ENCODE measurements around the gene AEN.

GRCh38 chr15:88641959-88642452 lies 20.9 kb downstream of the AEN start:
- TF ChIP-seq, protein P1, sequence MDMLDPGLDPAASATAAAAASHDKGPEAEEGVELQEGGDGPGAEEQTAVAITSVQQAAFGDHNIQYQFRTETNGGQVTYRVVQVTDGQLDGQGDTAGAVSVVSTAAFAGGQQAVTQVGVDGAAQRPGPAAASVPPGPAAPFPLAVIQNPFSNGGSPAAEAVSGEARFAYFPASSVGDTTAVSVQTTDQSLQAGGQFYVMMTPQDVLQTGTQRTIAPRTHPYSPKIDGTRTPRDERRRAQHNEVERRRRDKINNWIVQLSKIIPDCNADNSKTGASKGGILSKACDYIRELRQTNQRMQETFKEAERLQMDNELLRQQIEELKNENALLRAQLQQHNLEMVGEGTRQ (CRISPR knock-in tag; IDR thresholded peaks at IDR 0.05) = no peak
- TF ChIP-seq, protein P2, sequence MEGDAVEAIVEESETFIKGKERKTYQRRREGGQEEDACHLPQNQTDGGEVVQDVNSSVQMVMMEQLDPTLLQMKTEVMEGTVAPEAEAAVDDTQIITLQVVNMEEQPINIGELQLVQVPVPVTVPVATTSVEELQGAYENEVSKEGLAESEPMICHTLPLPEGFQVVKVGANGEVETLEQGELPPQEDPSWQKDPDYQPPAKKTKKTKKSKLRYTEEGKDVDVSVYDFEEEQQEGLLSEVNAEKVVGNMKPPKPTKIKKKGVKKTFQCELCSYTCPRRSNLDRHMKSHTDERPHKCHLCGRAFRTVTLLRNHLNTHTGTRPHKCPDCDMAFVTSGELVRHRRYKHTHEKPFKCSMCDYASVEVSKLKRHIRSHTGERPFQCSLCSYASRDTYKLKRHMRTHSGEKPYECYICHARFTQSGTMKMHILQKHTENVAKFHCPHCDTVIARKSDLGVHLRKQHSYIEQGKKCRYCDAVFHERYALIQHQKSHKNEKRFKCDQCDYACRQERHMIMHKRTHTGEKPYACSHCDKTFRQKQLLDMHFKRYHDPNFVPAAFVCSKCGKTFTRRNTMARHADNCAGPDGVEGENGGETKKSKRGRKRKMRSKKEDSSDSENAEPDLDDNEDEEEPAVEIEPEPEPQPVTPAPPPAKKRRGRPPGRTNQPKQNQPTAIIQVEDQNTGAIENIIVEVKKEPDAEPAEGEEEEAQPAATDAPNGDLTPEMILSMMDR (IDR thresholded peaks at IDR 0.05) = no peak
- no peak for TF ChIP-seq ZBTB43 (CRISPR knock-in tag; IDR thresholded peaks at IDR 0.05)
